ENCODE measurements around the gene TUBB1.

GRCh38 chr20:59001068-59001448 is 18.2 kb upstream of the TUBB1 start:
- TF ChIP-seq POLR2AphosphoS5 (IDR thresholded peaks at IDR 0.05) (no peak), CTCF (IDR thresholded peaks at IDR 0.05) (no peak), POLR2A (IDR thresholded peaks at IDR 0.05; ENCODE audit: low read depth) (no peak)
